Measurements from ENCODE around the gene HPSE2. TPM values are rescaled to one million over a fixed set of nuclear protein-coding genes. Genes with fewer than 3 reads are reported as not detected.

HPSE2 gene
- total and polyA plus RNA-seq, 2 of the 8 experiments (the other 6 are each of a cell fraction or from before 2014, with no cell fraction given), result 0.41 to 0.58 TPM

GRCh38 chr10:98478430-98479222 lies 757.0 kb downstream of the HPSE2 start:
- TF ChIP-seq YY1 (IDR thresholded peaks at IDR 0.05; ENCODE audit: low read depth, low read length) (no peak), KDM4A (IDR thresholded peaks at IDR 0.05; ENCODE audit: low read depth, low read length, severe bottlenecking) (no peak)
- CTCF ChIA-PET (ENCODE audit: partially characterized antibody), result interaction anchor here (0.6 to 2.6 kb wide), 8 partner anchors 11 to 1549 kb away, joined by 3 to 7 read pairs (median 4); no protein-coding TSS in a partner anchor
- DNase-seq (ENCODE audit: low read depth in 1 of 2, low spot score in 2 of 2), result no peak

More at GRCh38 chr10:98478430-98479222, 757.0 kb downstream of the HPSE2 start:
- Histone ChIP-seq H3K79me2 (ENCODE audit: control insufficient read depth in 1 of 2, insufficient read depth in 2 of 2, low read length in 2 of 2) (no peaks in the 10 kb centered on the region), H3K27ac (ENCODE audit: low read depth, low read length) (no peak overlapping the region), H2AK5ac (ENCODE audit: low read depth, low read length) (no peak overlapping the region), H4K8ac (ENCODE audit: extremely low read depth, insufficient read depth, low read length) (no peak overlapping the region), H3K27me3 (replicated peaks in 1 of 4; ENCODE audit: control insufficient read depth in 3 of 4, extremely low read depth in 1 of 4, insufficient read depth in 3 of 4, low read length in 3 of 4) (no peaks in the 10 kb centered on the region), H3K14ac (ENCODE audit: insufficient read length) (no peak overlapping the region), H2BK12ac (ENCODE audit: low read depth, low read length) (no peak overlapping the region), H3K18ac (ENCODE audit: extremely low read depth, low read length) (no peak overlapping the region), H2BK5ac (ENCODE audit: low read depth, low read length) (no peak overlapping the region), H3K23me2 (ENCODE audit: low read depth, low read length) (no peaks in the 10 kb centered on the region), H2BK15ac (ENCODE audit: low read length) (no peak overlapping the region), H4K20me1 (replicated peaks in 1 of 2; ENCODE audit: control insufficient read depth in 1 of 2, insufficient read depth in 2 of 2, low read length in 2 of 2) (no peaks in the 10 kb centered on the region), H3K4me2 (ENCODE audit: insufficient read depth in 1 of 2, low read depth in 2 of 2, low read length in 2 of 2) (no peak overlapping the region), H3K9me3 (ENCODE audit: insufficient read depth in 2 of 2, low read depth in 1 of 2, low read length in 1 of 2) (peaks cover 3% of the 10 kb centered on the region in 2 experiments; a peak in 2 of 4 replicates), H2BK20ac (ENCODE audit: low read length) (no peak overlapping the region), H2BK120ac (replicated peaks; ENCODE audit: low read depth, low read length) (no peak overlapping the region), H3K36me3 (ENCODE audit: control insufficient read depth in 2 of 4, insufficient read depth in 4 of 4, low read length in 3 of 4) (no peaks in the 10 kb centered on the region), H3K4me3 (ENCODE audit: extremely low read depth in 1 of 4, insufficient read depth in 2 of 4, low read depth in 3 of 4, low read length in 4 of 4) (no peak overlapping the region), H3K4me1 (replicated peaks in 1 of 4; ENCODE audit: control insufficient read depth in 3 of 4, insufficient read depth in 4 of 4, low read length in 3 of 4) (no peaks in the 10 kb centered on the region), H2AFZ (ENCODE audit: low read length) (no peak overlapping the region), H3K56ac (replicated peaks; ENCODE audit: insufficient read length, low read depth, low read length) (no peak overlapping the region), H3K9ac (replicated peaks in 1 of 4; ENCODE audit: extremely low read depth in 1 of 4, low read depth in 3 of 4, low read length in 3 of 4) (no peak overlapping the region), H4K5ac (ENCODE audit: insufficient read length, low read depth, low read length) (no peak overlapping the region), H3K79me1 (ENCODE audit: low read depth, low read length) (no peaks in the 10 kb centered on the region), H3K23ac (ENCODE audit: insufficient read length) (no peak overlapping the region), H4K91ac (replicated peaks; ENCODE audit: insufficient read length, low read length) (no peak overlapping the region), H3K4ac (replicated peaks; ENCODE audit: insufficient read length, low read depth, low read length) (no peak overlapping the region)
- FAIRE-seq, result no peak
- POLR2A ChIA-PET (ENCODE audit: partially characterized antibody), result no interaction called here
- 79% methylated on average over 6 of the region's 6 CpGs; no CpG with 5 or more reads in 1 of the 2 experiments for WGBS, 2 experiments (ENCODE audit: extremely low coverage in 1 of 2, insufficient coverage in 1 of 2, insufficient read length in 1 of 2, insufficient replicate concordance in 2 of 2, low coverage in 1 of 2, low lambda C conversion rate in 2 of 2, missing lambda C conversion rate in 1 of 2)

Data from H1 (cell line).